Hematopoietic multipotent progenitor cell treated with erythropoietin and hydrocortisone succinate and interleukin-3 and kit ligand, for 4 days (in vitro differentiated cells): ENCODE data around the gene SAMMSON.
A peak's percentile ranks its signal among the peaks of the same experiment; 100 is the strongest.

ENCODE experiments used
- DNase-seq: peaks from one replicate; pipeline ENCODE4 v3.0.0-alpha.2; 2015

The SAMMSON gene

GRCh38 chr3:69999140-70000027, at the start of gene SAMMSON:
Gene SAMMSON (plus strand): TSS chr3:69999733.
- DNase-seq = no peak

- DNase-seq = no peak
Observed at GRCh38 chr3:69951616-69952015, 47.9 kb upstream of the SAMMSON start.

GRCh38 chr3:69959581-69959980, 40.0 kb upstream of the SAMMSON start:
- no peak for DNase-seq

GRCh38 chr3:69961706-69962439, 37.7 kb upstream of the SAMMSON start:
- DNase-seq = no peak

DNA sequence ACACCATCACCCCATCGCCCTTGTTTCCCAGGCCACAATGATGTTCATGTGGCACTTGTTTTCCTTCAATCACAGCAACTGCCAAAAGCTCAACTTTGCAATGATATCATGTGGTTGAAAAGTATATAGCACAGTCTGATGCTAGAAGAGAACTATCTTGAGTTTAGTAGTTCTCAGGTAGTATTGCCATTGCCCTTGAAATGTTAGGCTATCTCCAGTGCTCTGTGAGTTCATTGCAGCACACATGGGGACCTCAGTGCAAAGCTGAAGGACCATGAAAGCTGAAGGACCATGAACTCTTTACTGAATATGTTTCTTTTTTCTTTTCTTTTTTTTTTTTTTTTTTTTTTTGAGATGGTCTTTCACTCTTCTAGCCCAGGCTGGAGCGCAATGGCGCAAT, 35.9 kb upstream of the SAMMSON start:
- no peak for DNase-seq

- DNase-seq = no peak
Observed at GRCh38 chr3:69967156-69967555, 32.4 kb upstream of the SAMMSON start.

DNA sequence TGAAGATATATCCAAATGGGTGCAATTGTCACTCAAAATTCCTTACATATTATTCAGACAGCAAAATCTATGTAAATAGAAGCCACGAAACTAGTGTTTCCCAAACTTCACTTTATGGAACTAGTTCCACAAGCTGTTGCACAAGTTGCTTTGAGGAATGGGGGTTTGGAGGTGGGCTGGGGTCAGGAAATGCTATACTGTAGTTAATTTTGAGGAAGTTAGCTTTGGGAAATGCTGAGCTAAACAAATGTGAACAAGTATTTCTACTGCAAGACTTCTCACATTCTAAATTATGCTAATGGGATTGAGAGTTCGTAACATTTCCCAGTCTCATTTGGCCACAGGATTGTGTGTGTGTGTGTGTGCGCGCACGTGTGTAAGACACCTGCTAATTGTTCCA, 28.7 kb upstream of the SAMMSON start:
- peak; percentile 13 for DNase-seq

GRCh38 chr3:69972672-69973071, 26.9 kb upstream of the SAMMSON start:
- DNase-seq = no peak

- no peak for DNase-seq
Observed at GRCh38 chr3:69976021-69976420, 23.5 kb upstream of the SAMMSON start.

DNA sequence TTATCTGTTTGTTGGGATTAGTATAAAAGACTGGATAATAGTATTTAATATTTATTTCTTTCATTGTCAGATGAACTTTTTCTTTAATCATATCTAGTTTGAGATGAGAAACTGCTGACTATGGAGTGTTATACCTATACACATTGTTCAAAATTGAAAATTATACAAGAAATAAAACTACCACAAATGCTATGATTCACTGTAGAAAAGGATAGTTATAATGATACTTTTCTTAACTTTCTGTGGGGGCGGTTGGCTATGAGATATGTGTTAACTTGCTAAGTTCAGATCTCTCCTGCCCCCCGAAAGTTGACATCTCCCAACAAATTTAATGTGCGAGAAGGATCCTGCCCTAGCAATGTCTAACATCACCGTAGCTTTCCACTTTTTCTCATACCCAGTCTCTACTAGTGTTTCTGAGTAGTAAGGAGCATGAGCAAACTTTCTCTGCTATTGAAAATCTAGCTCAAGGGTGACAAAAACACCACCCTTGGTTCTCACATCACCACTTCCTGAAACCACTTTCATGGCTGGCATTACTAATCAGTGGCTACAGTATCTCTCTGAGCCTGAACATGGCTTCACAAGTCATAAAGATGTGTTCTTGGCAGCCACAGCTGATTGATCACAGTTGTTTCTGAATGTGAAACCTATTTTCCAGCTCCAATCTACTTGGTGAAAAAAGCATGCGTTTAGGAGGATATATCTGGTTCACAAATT, 15.8 kb upstream of the SAMMSON start:
- no peak for DNase-seq

- DNase-seq = no peak
Observed at GRCh38 chr3:69985266-69985665, 14.3 kb upstream of the SAMMSON start.

GRCh38 chr3:69986419-69986818, 13.1 kb upstream of the SAMMSON start:
- no peak for DNase-seq

DNA sequence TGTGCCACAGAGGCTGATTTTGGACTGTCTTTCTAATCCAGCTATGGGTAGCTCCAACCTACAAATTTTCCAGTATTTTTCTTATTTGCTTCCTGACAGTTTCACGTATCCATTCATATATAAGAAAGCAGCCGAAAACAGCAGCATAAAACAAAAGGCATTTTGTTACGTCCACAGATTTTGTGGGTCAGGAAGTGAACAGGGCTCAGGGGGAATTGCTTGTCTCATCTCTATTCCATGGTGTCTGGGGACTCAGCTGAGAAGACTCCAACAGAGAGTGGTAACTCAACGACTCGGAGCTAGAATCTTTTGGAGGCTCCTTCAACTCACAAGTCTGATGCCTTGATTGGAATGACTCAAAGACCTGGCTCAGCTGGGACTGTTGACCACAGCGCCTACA, 11.7 kb upstream of the SAMMSON start:
- DNase-seq = no peak

DNA sequence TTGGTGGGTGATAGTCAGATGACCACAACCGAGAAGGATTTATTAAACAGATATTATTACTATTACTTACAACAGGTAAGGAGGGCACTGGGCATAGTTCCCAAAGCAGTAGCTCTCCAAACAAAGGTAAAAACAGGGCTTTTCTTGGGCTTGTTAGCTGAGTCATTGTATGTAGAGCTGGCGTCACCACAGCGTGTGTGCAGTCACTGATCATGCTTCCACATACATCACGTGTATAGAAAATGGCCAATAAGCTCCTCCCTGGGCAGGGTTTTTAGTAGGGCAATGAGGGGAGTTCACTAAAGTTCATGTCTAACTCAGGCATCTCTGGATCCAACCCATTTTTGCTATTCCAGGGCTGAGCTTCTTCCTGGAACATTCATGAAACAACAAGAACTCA, 5.8 kb upstream of the SAMMSON start:
- DNase-seq = no peak

- DNase-seq = no peak
Observed at GRCh38 chr3:69994919-69995318, 4.6 kb upstream of the SAMMSON start.

GRCh38 chr3:69997631-69998307, 1.8 kb upstream of the SAMMSON start:
- no peak for DNase-seq

DNA sequence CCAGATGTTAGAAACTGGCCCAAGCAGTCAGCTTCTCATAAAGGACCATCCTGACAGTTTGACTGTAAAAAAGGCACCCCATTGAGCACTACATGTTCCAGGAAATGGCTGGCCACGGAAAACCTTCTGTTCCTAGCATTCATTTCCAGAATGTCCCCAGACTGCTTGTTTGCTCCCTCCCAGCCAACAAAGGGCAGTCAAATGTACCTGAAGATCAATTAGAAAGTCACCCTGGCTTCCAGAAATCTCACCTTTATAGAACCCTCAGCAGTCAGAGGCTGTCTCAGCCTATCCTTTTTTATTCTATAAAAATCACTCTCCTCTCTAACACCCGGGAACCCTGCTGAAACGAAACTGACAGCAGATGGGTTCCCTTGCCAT, 784 bp upstream of the SAMMSON start:
- DNase-seq = no peak

- DNase-seq = no peak
Observed at GRCh38 chr3:70000028-70000410, 486 bp downstream of the SAMMSON start.

GRCh38 chr3:70000563-70001081, 1.1 kb downstream of the SAMMSON start:
- DNase-seq = no peak

- no peak for DNase-seq
Observed at GRCh38 chr3:70003119-70003518, 3.6 kb downstream of the SAMMSON start.

- peak; percentile 85 for DNase-seq
Observed at GRCh38 chr3:70006089-70006488, 6.6 kb downstream of the SAMMSON start.

DNA sequence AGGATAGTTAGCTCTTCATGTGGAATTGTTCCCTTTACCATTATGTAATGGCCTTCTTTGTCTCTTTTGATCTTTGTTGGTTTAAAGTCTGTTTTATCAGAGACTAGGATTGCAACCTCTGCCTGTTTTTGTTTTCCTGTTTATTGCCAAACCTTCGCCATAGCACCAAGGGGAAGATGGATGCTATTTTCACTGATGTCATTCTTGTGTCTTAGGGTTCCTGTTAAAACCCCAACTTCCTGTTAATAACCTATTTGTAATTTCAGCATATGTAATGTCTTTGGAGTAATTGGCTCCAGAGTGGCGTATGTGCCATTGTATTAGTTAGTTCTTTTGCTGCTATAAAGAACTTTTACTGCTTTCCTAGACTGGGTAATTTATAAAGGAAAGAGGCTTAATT, 10.8 kb downstream of the SAMMSON start:
- peak; percentile 29 for DNase-seq

GRCh38 chr3:70011582-70011981, 12.0 kb downstream of the SAMMSON start:
- DNase-seq = no peak
